H1 (cell line): ENCODE measurements around the gene PPP2R2B. TPM values are rescaled to one million over a fixed set of nuclear protein-coding genes. Genes with fewer than 3 reads are reported as not detected.

Experiments used
- CTCF ChIA-PET: fragments of 300-600 bp; sonication (Branson Sonifier 250); formaldehyde crosslinking; loops from one replicate; lab custom pipeline; 2021; ENCODE audit not compliant: partially characterized antibody; lab: Charles Lee
- POLR2A ChIA-PET: fragments of 300-600 bp; sonication (Branson Sonifier 250); formaldehyde crosslinking; loops from one replicate; lab custom pipeline; 2021; ENCODE audit warnings: inconsistent platforms; ENCODE audit not compliant: partially characterized antibody; lab: Charles Lee
- DNase-seq, 2 experiments: peaks; one replicate each; pipeline versions ENCODE4 v3.0.0 to v3.0.0-alpha.2; 2010 to 2022; ENCODE audit warnings: low spot score in 2 of 2, low read depth in 1 of 2, mixed read lengths in 1 of 2
- FAIRE-seq: peaks from 2 replicates; lab custom pipeline; 2011; peaks lifted over from hg19 to GRCh38; lab: Jason Lieb, UNC
- H2AFZ ChIP-seq: 2 replicates; pipeline ENCODE4 v1.8.1; 2012; ENCODE audit warnings: low read length, inconsistent platforms
- H2AK5ac ChIP-seq: 2 replicates; pipeline ENCODE4 v1.6.1; 2013; ENCODE audit warnings: low read depth, low read length
- H2BK120ac ChIP-seq: replicated peaks from 2 replicates; pipeline ENCODE3; 2013; ENCODE audit warnings: low read depth, low read length, inconsistent platforms
- H2BK12ac ChIP-seq: 2 replicates; pipeline ENCODE4 v1.6.1; 2013; ENCODE audit warnings: low read depth, low read length
- H2BK15ac ChIP-seq: 2 replicates; pipeline ENCODE4 v1.6.1; 2013; ENCODE audit warnings: low read length
- H2BK20ac ChIP-seq: 2 replicates; pipeline ENCODE4 v1.6.1; 2013; ENCODE audit warnings: low read length
- H2BK5ac ChIP-seq: 2 replicates; pipeline ENCODE4 v1.6.1; 2013; ENCODE audit warnings: low read depth, low read length
- H3K14ac ChIP-seq: 2 replicates; pipeline ENCODE4 v1.6.1; 2013; ENCODE audit warnings: inconsistent platforms; ENCODE audit not compliant: insufficient read length
- H3K18ac ChIP-seq: 2 replicates; pipeline ENCODE4 v1.6.1; 2013; ENCODE audit warnings: low read length; ENCODE audit errors: extremely low read depth
- H3K23ac ChIP-seq: 2 replicates; pipeline ENCODE4 v1.6.1; 2013; ENCODE audit warnings: inconsistent platforms; ENCODE audit not compliant: insufficient read length
- H3K23me2 ChIP-seq: 2 replicates; pipeline ENCODE4 v1.6.1; 2013; ENCODE audit warnings: low read depth, low read length
- H3K27ac ChIP-seq: 2 replicates; pipeline ENCODE4 v1.6.1; 2011; ENCODE audit warnings: low read depth, low read length, inconsistent platforms
- H3K27me3 ChIP-seq, 4 experiments: replicated peaks in 1 of 4; 1 replicate in 1 of 4; 2 replicates in 3 of 4; pipeline versions ENCODE4 v1.6.1 to v1.8.1; 2011 to 2013; ENCODE audit warnings: low read length in 3 of 4, mild to moderate bottlenecking in 3 of 4, inconsistent platforms in 2 of 4, mixed read lengths in 2 of 4, moderate library complexity in 1 of 4; ENCODE audit not compliant: control insufficient read depth in 3 of 4, insufficient read depth in 3 of 4; ENCODE audit errors: extremely low read depth in 1 of 4
- H3K36me3 ChIP-seq, 4 experiments: 2 replicates each; pipeline versions ENCODE4 v1.6.1 to v1.8.1; 2011 to 2013; ENCODE audit warnings: mild to moderate bottlenecking in 4 of 4, low read length in 3 of 4, moderate library complexity in 2 of 4, control low read depth in 1 of 4, inconsistent platforms in 1 of 4; ENCODE audit not compliant: insufficient read depth in 4 of 4, control insufficient read depth in 2 of 4
- H3K4ac ChIP-seq: replicated peaks from 2 replicates; pipeline ENCODE3; 2013; ENCODE audit warnings: low read length, low read depth, mixed read lengths, inconsistent platforms; ENCODE audit not compliant: insufficient read length
- H3K4me1 ChIP-seq, 4 experiments: replicated peaks in 1 of 4; 1 replicate in 1 of 4; 2 replicates in 3 of 4; pipeline versions ENCODE4 v1.6.1 to v1.8.1; 2011 to 2013; ENCODE audit warnings: low read length in 3 of 4, inconsistent platforms in 2 of 4, mixed read lengths in 1 of 4; ENCODE audit not compliant: insufficient read depth in 4 of 4, control insufficient read depth in 3 of 4
- H3K4me2 ChIP-seq, 2 experiments: 2 replicates each; pipeline versions ENCODE4 v1.6.1 to v1.8.1; 2011 to 2013; ENCODE audit warnings: low read depth in 2 of 2, low read length in 2 of 2, control low read depth in 1 of 2, inconsistent platforms in 1 of 2, mild to moderate bottlenecking in 1 of 2; ENCODE audit not compliant: insufficient read depth in 1 of 2
- H3K4me3 ChIP-seq, 4 experiments: fragments of 200-600, 300-600 bp in 1 of 4; sonication (generic), shearing (Covaris generic), sonication (Bioruptor Twin) in 1 of 4; 2 replicates each; pipeline versions ENCODE4 v1.5.1 to v1.8.1; 2011 to 2016; ENCODE audit warnings: low read length in 4 of 4, low read depth in 3 of 4, control low read depth in 2 of 4, inconsistent platforms in 2 of 4, mild to moderate bottlenecking in 2 of 4, mixed read lengths in 1 of 4, moderate library complexity in 1 of 4; ENCODE audit not compliant: insufficient read depth in 2 of 4; ENCODE audit errors: extremely low read depth in 1 of 4
- H3K56ac ChIP-seq: replicated peaks from 2 replicates; pipeline ENCODE3; 2013; ENCODE audit warnings: low read depth, mild to moderate bottlenecking, mixed read lengths, low read length, inconsistent platforms; ENCODE audit not compliant: insufficient read length
- H3K79me1 ChIP-seq: 2 replicates; pipeline ENCODE4 v1.6.1; 2013; ENCODE audit warnings: low read depth, low read length, control low read depth
- H3K79me2 ChIP-seq, 2 experiments: 2 replicates each; pipeline versions ENCODE4 v1.6.1 to v1.8.1; 2012 to 2013; ENCODE audit warnings: low read length in 2 of 2, mild to moderate bottlenecking in 2 of 2, inconsistent platforms in 1 of 2; ENCODE audit not compliant: insufficient read depth in 2 of 2, control insufficient read depth in 1 of 2
- H3K9ac ChIP-seq, 4 experiments: replicated peaks in 1 of 4; 1 replicate in 1 of 4; 2 replicates in 3 of 4; pipeline versions ENCODE4 v1.6.1 to v1.8.1; 2011 to 2013; ENCODE audit warnings: low read depth in 3 of 4, low read length in 3 of 4, control low read depth in 2 of 4, mild to moderate bottlenecking in 2 of 4, moderate library complexity in 2 of 4, inconsistent platforms in 1 of 4; ENCODE audit errors: extremely low read depth in 1 of 4
- H3K9me3 ChIP-seq, 2 experiments: 2 replicates each; pipeline versions ENCODE4 v1.6.1 to v1.8.1; 2012 to 2013; ENCODE audit warnings: mild to moderate bottlenecking in 2 of 2, moderate library complexity in 2 of 2, control low read depth in 1 of 2, inconsistent platforms in 1 of 2, low read depth in 1 of 2, low read length in 1 of 2, mixed read lengths in 1 of 2; ENCODE audit not compliant: insufficient read depth in 2 of 2
- H4K20me1 ChIP-seq, 2 experiments: replicated peaks in 1 of 2; 2 replicates each; pipeline versions ENCODE3 to v1.8.1; 2011 to 2013; ENCODE audit warnings: inconsistent platforms in 2 of 2, low read length in 2 of 2, mild to moderate bottlenecking in 1 of 2; ENCODE audit not compliant: insufficient read depth in 2 of 2, control insufficient read depth in 1 of 2
- H4K5ac ChIP-seq: 2 replicates; pipeline ENCODE4 v1.6.1; 2013; ENCODE audit warnings: low read length, low read depth, mixed read lengths, inconsistent platforms; ENCODE audit not compliant: insufficient read length
- H4K8ac ChIP-seq: 2 replicates; pipeline ENCODE4 v1.8.0; 2013; ENCODE audit warnings: mild to moderate bottlenecking, moderate library complexity, low read length, inconsistent platforms; ENCODE audit not compliant: insufficient read depth; ENCODE audit errors: extremely low read depth
- H4K91ac ChIP-seq: replicated peaks from 2 replicates; pipeline ENCODE3; 2013; ENCODE audit warnings: low read length, mixed read lengths, inconsistent platforms; ENCODE audit not compliant: insufficient read length
- BACH1 ChIP-seq: IDR thresholded peaks from 2 replicates; pipeline ENCODE4 v1.6.1; 2012; ENCODE audit warnings: low read length, improper control_type of control experiment
- CTCF ChIP-seq, 3 experiments: IDR thresholded peaks; 1 replicate in 2 of 3; 2 replicates in 1 of 3; pipeline versions ENCODE4 v1.5.1 to v1.6.1; 2011; ENCODE audit warnings: low read length in 3 of 3, mild to moderate bottlenecking in 3 of 3, inconsistent platforms in 2 of 3, low read depth in 1 of 3, moderate library complexity in 1 of 3; ENCODE audit not compliant: insufficient read depth in 1 of 3; ENCODE audit errors: control extremely low read depth in 1 of 3
- JUN ChIP-seq: IDR thresholded peaks from 2 replicates; pipeline ENCODE4 v1.6.1; 2011; ENCODE audit warnings: low read depth, mild to moderate bottlenecking, improper control_type of control experiment, low read length
- RAD21 ChIP-seq, 2 experiments: IDR thresholded peaks in 1 of 2; conservative IDR thresholded peaks in 1 of 2; 2 replicates each; pipeline ENCODE4 v1.6.1; 2011; ENCODE audit warnings: low read depth in 2 of 2, low read length in 2 of 2, improper control_type of control experiment in 1 of 2, inconsistent platforms in 1 of 2, mild to moderate bottlenecking in 1 of 2, moderate library complexity in 1 of 2
- SP2 ChIP-seq: IDR thresholded peaks from 2 replicates; pipeline ENCODE4 v1.6.1; 2012; ENCODE audit warnings: mild to moderate bottlenecking, low read length, inconsistent platforms
- WGBS, 2 experiments: shearing (Covaris generic) in 1 of 2; methylation state at CpG; one replicate each; pipeline versions ENCODE4 v1.1.6 to v1.1.7; 2013 to 2015; ENCODE audit warnings: low lambda C conversion rate in 2 of 2, mixed read lengths in 2 of 2, inconsistent platforms in 1 of 2, low coverage in 1 of 2, missing lambda C conversion rate in 1 of 2; ENCODE audit not compliant: insufficient replicate concordance in 2 of 2, insufficient coverage in 1 of 2, insufficient read length in 1 of 2; ENCODE audit errors: extremely low coverage in 1 of 2, missing lambda C conversion rate in 1 of 2; 5-methylcytosine and 5-hydroxymethylcytosine counted together
- polyA plus RNA-seq, 7 experiments: library from polyadenylated mRNA; depleted of rRNA in 3 of 7; stranded (reverse) in 5 of 7; unstranded in 2 of 7; fragments of >200 nt in 5 of 7; fragments of 200-250 nt in 2 of 7; gene quantifications; 1 replicate in 5 of 7; 2 replicates in 1 of 7; 4 replicates in 1 of 7; pipeline versions ENCODE4 v1.2.1 to v1.2.3, GENCODE V29; 2011 to 2013; ENCODE audit warnings: missing spikeins in 2 of 7, mixed read lengths in 2 of 7
- total RNA-seq: library from RNA; stranded (reverse); fragmentation: NEBNext Ultra II Directional; extraction: Animal tissue kit (Norgen Biotek cat#: 25700); gene quantifications from 2 replicates; pipeline ENCODE4 v1.2.1, GENCODE V29; 2021

The PPP2R2B gene
- total and polyA plus RNA-seq, 2 of the 8 experiments (the other 6 are each of a cell fraction or from before 2014, with no cell fraction given), result 21.1 to 37.1 TPM

GRCh38 chr5:146533260-146533857 is 345.2 kb downstream of the PPP2R2B start:
- Histone ChIP-seq H3K4ac (no peak overlapping the region), H3K56ac (no peak overlapping the region), H3K79me1 (no peaks in the 10 kb centered on the region), H3K9ac (no peak overlapping the region), H4K5ac (no peak overlapping the region), H3K4me2 (no peak overlapping the region), H3K4me3 (no peak overlapping the region), H3K27me3 (no peaks in the 10 kb centered on the region), H3K23me2 (no peaks in the 10 kb centered on the region), H2BK20ac (no peak overlapping the region), H4K91ac (peak overlapping the region; percentile 65), H2BK5ac (no peak overlapping the region), H2BK15ac (no peak overlapping the region), H3K14ac (no peak overlapping the region), H3K27ac (no peak overlapping the region), H3K79me2 (no peaks in the 10 kb centered on the region), H3K9me3 (no peaks in the 10 kb centered on the region), H3K23ac (no peak overlapping the region), H2BK120ac (no peak overlapping the region), H2AK5ac (no peak overlapping the region), H4K20me1 (no peaks in the 10 kb centered on the region), H3K18ac (0 out of 2 replicates have a peak overlapping the region, but pooled peaks have one; percentile 20), H2BK12ac (no peak overlapping the region), H4K8ac (no peak overlapping the region), H3K4me1 (peaks cover 0 to 7% (median 3%) of the 10 kb centered on the region in 4 experiments; a peak in 4 of 7 replicates), H3K36me3 (no peaks in the 10 kb centered on the region), H2AFZ (peak overlapping the region; percentile 78; the same call in 1 of the 2 replicates)
- ChIA-PET CTCF (interaction anchor here (0.5 to 6.5 kb wide), 44 partner anchors 9 to 850 kb away, joined by 3 to 87 read pairs (median 4); partner anchors contain the start of gene GPR151), POLR2A (interaction anchor here (0.7 to 1.0 kb wide), 2 partner anchors 454 to 655 kb away, joined by 3 read pairs; no protein-coding TSS in a partner anchor)
- TF ChIP-seq CTCF (IDR thresholded peaks at IDR 0.05; ENCODE audit: control extremely low read depth in 1 of 3, insufficient read depth in 1 of 3, low read depth in 1 of 3, low read length in 3 of 3), result peak; percentile 61 to 92 (median 82)
- no peak for TF ChIP-seq SP2
- 0 out of 2 replicates have a peak, but pooled peaks have one; percentile 16 for TF ChIP-seq BACH1
- TF ChIP-seq RAD21 (IDR thresholded peaks at IDR 0.05 in 1 of 2, conservative IDR thresholded peaks at IDR 0.05 in 1 of 2; ENCODE audit: low read depth in 2 of 2, low read length in 2 of 2), result peak; percentile 92 to 93
- no peak for TF ChIP-seq JUN
- peak; percentile 60 to 84 for DNase-seq
- FAIRE-seq, result peak; percentile 91
- WGBS, 2 experiments, result 22% methylated on average over 6 of the region's 7 CpGs; no CpG with 5 or more reads in 1 of the 2 experiments
